Measurements from ENCODE around the gene HOXC10.

GRCh38 chr12:53980104-53980801 is 4.7 kb upstream of the HOXC10 start:
- TF ChIP-seq CTCF (conservative IDR thresholded peaks at IDR 0.05; ENCODE audit: low read length) (no peak), EZH2phosphoT487 (IDR thresholded peaks at IDR 0.05; ENCODE audit: borderline replicate concordance) (no peak)

Data from Loucy (cell line).